Measurements from ENCODE around the gene RAD18. TPM values are rescaled to one million over a fixed set of nuclear protein-coding genes. Genes with fewer than 3 reads are reported as not detected.

RAD18 gene
- total RNA-seq, 2 experiments from 2014 or later, result 39.9 to 44.8 TPM

DNA sequence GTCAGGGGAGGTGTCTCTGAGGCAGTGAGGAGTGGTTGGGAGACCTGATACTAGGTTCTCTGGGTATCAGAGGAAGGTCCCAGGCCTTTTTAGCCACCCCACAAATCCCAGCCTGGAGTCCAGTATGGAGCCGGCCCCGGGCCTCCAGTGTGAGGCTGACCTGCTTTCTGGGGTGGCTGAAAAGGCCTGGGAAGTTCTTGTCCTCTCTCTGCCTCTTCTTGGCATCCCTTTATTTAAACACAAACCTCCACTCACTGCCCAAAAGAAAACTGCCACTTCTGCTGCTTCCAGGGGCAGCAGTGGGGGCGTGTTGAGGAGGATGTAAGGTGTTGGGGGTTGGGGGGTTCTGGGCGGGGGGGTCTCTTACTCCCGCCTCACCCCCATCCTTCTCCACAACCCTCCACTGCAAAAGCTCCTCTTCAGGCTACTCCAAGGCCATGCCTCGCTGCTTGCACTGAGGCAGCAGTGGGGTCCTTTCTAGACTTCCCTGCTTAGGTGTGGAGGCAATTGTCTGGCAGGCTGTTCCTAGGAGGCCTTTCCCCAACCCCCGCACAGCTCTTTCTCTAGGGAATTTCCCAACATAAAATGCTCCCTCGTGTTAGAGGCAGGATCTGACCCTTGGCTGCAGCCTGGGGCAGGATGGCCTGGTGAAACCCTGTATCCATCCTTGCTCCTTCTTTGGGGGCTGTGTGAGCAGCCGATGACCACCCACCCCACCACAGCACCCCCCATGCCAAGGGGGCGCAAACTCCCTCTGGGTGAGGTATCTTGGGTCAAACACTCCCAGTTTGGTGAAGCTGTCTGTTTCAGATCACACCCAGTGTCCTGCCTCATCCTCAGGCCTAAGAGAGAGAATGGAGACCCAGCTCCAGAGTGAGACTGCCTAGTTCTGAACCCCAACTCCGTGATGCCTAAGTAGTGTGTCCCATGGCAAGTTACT lies 12.1 kb upstream of the RAD18 start:
- intact Hi-C loops (cut with micrococcal nuclease; ENCODE audit: unreplicated experiment), result no loop called here
- BruUV-seq (replicated peaks), result no TSS peak
- no peaks in the 10 kb centered on the region for H3K9me3 ChIP-seq (ENCODE audit: low read length)
- no peak for DNase-seq (ENCODE audit: low spot score)
- no peaks in the 10 kb centered on the region for H3K9me2 ChIP-seq (ENCODE audit: insufficient read depth, low read length)
- no peaks in the 10 kb centered on the region for H3K79me2 ChIP-seq (ENCODE audit: insufficient read depth, low read depth, low read length)
- no peaks in the 10 kb centered on the region for H3K36me3 ChIP-seq (ENCODE audit: insufficient read depth, low read length)
- ChIA-PET POLR2A (interaction anchor here (0.5 to 1.5 kb wide), 2 partner anchors 51 to 1584 kb away, joined by 3 to 4 read pairs; no protein-coding TSS in a partner anchor), CTCF (ENCODE audit: unreplicated experiment) (no interaction called here)
- no peak overlapping the region for H2AFZ ChIP-seq (ENCODE audit: low read length)
- H3K4me2 ChIP-seq (ENCODE audit: low read length), result no peak overlapping the region
- H4K20me1 ChIP-seq (ENCODE audit: insufficient read depth, low read length), result no peaks in the 10 kb centered on the region
- TF ChIP-seq, protein P1, sequence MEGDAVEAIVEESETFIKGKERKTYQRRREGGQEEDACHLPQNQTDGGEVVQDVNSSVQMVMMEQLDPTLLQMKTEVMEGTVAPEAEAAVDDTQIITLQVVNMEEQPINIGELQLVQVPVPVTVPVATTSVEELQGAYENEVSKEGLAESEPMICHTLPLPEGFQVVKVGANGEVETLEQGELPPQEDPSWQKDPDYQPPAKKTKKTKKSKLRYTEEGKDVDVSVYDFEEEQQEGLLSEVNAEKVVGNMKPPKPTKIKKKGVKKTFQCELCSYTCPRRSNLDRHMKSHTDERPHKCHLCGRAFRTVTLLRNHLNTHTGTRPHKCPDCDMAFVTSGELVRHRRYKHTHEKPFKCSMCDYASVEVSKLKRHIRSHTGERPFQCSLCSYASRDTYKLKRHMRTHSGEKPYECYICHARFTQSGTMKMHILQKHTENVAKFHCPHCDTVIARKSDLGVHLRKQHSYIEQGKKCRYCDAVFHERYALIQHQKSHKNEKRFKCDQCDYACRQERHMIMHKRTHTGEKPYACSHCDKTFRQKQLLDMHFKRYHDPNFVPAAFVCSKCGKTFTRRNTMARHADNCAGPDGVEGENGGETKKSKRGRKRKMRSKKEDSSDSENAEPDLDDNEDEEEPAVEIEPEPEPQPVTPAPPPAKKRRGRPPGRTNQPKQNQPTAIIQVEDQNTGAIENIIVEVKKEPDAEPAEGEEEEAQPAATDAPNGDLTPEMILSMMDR (conservative IDR thresholded peaks at IDR 0.05; ENCODE audit: low read length), result no peak
- TF ChIP-seq EZH2phosphoT487 (IDR thresholded peaks at IDR 0.05; ENCODE audit: borderline replicate concordance, low read depth, low read length), result no peak
- no peak overlapping the region for H3K27ac ChIP-seq (ENCODE audit: low read depth, low read length, poor library complexity, severe bottlenecking)
- H3K4me3 ChIP-seq (ENCODE audit: low read depth, low read length, poor library complexity, severe bottlenecking), result no peak overlapping the region
- no peaks in the 10 kb centered on the region for H3K4me1 ChIP-seq (ENCODE audit: insufficient read depth, low read length, poor library complexity, severe bottlenecking)

DNA sequence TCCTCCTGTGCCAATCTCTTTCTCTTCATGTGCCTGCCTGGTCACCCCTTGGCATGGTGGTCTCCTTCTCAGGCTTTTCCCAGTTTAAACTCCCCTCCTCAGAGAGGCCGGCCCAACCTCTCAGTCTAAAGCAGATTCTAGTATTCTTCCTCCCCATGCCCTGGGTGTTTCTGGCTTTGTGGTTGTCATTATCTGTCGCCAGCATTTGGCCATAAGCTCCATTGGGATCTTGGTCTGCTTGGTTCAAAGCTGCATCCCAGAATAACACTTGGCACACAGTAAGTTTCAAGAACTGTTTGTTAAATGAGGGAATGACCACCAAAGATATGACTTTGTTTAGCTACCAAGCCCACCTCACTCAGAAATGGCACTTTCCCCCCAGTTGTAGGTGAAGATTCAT lies 11.2 kb upstream of the RAD18 start:
- no peak for DNase-seq (ENCODE audit: low spot score)
- Histone ChIP-seq H3K79me2 (ENCODE audit: insufficient read depth, low read depth, low read length) (no peaks in the 10 kb centered on the region), H2AFZ (ENCODE audit: low read length) (no peak overlapping the region), H3K9me2 (ENCODE audit: insufficient read depth, low read length) (no peaks in the 10 kb centered on the region), H3K4me1 (ENCODE audit: insufficient read depth, low read length, poor library complexity, severe bottlenecking) (no peaks in the 10 kb centered on the region), H3K4me3 (ENCODE audit: low read depth, low read length, poor library complexity, severe bottlenecking) (no peak overlapping the region), H4K20me1 (ENCODE audit: insufficient read depth, low read length) (no peaks in the 10 kb centered on the region), H3K36me3 (ENCODE audit: insufficient read depth, low read length) (no peaks in the 10 kb centered on the region), H3K9me3 (ENCODE audit: low read length) (no peaks in the 10 kb centered on the region), H3K4me2 (ENCODE audit: low read length) (no peak overlapping the region), H3K27ac (ENCODE audit: low read depth, low read length, poor library complexity, severe bottlenecking) (no peak overlapping the region)
- ChIA-PET POLR2A (interaction anchor here (1.5 kb wide), 1 partner anchor 52 kb away, joined by 4 read pairs; no protein-coding TSS in a partner anchor), CTCF (ENCODE audit: unreplicated experiment) (no interaction called here)
- BruUV-seq (replicated peaks), result no TSS peak
- intact Hi-C loops (cut with micrococcal nuclease; ENCODE audit: unreplicated experiment), result no loop called here
- TF ChIP-seq, protein P1 (conservative IDR thresholded peaks at IDR 0.05; ENCODE audit: low read length), result no peak
- TF ChIP-seq EZH2phosphoT487 (IDR thresholded peaks at IDR 0.05; ENCODE audit: borderline replicate concordance, low read depth, low read length), result no peak

DNA sequence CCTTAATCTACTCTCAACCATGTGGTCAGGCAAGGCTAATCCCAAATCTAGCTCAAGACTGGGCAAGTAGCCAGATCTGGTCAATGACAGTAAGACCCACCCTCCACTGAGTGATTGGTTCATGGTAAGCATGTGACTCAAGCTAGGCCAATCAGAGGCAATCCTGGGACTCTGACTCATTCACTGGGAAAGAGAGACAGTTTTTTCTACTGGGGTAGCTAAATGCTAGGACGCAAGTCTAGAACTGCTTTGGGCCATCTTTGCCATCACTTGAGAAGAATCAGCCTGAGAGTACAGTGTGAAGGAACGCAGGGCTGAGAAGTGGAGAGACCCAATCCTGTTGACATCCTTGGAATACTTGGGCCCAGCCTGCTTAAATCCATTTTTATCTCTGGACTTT lies 9.4 kb upstream of the RAD18 start:
- Histone ChIP-seq H3K4me3 (ENCODE audit: low read depth, low read length, poor library complexity, severe bottlenecking) (no peak overlapping the region), H3K9me2 (ENCODE audit: insufficient read depth, low read length) (no peaks in the 10 kb centered on the region), H3K4me2 (ENCODE audit: low read length) (no peak overlapping the region), H3K36me3 (ENCODE audit: insufficient read depth, low read length) (no peaks in the 10 kb centered on the region), H4K20me1 (ENCODE audit: insufficient read depth, low read length) (no peaks in the 10 kb centered on the region), H3K79me2 (ENCODE audit: insufficient read depth, low read depth, low read length) (no peaks in the 10 kb centered on the region), H3K27ac (ENCODE audit: low read depth, low read length, poor library complexity, severe bottlenecking) (no peak overlapping the region), H3K4me1 (ENCODE audit: insufficient read depth, low read length, poor library complexity, severe bottlenecking) (no peaks in the 10 kb centered on the region), H2AFZ (ENCODE audit: low read length) (no peak overlapping the region), H3K9me3 (ENCODE audit: low read length) (no peaks in the 10 kb centered on the region)
- no TSS peak for BruUV-seq (replicated peaks)
- DNase-seq (ENCODE audit: low spot score), result no peak
- CTCF ChIA-PET (ENCODE audit: unreplicated experiment), result no interaction called here
- intact Hi-C loops (cut with micrococcal nuclease; ENCODE audit: unreplicated experiment), result no loop called here
- POLR2A ChIA-PET, result interaction anchor here (0.6 to 1.0 kb wide), 2 partner anchors 9 to 316 kb away, joined by 4 to 5 read pairs; partner anchors contain the start of gene RAD18
- TF ChIP-seq, protein P1 (conservative IDR thresholded peaks at IDR 0.05; ENCODE audit: low read length), result no peak
- no peak for TF ChIP-seq EZH2phosphoT487 (IDR thresholded peaks at IDR 0.05; ENCODE audit: borderline replicate concordance, low read depth, low read length)
